MCF 10A (cell line): ENCODE data around the gene ARRDC5. TPM values are rescaled to one million over a fixed set of nuclear protein-coding genes. Genes with fewer than 3 reads are reported as not detected.
"Not testable (repeated sequence)": the region's sequence is repeated elsewhere in the genome, so short reads cannot be mapped to it uniquely, and the experiment has no call there.

Source experiments
- BruUV-seq: library from RNA; stranded (reverse); fragments of 400-500 nt; replicated peaks from 2 replicates; lab custom pipeline; 2021; lab: Mats Ljungman, UMichigan
- CTCF ChIA-PET: fragments of 300-600 bp; sonication (Branson Sonifier 250); formaldehyde crosslinking; extraction: SDS; loops from one replicate; lab custom pipeline; 2021; ENCODE audit warnings: antibody characterized with exemption, inconsistent platforms; lab: Yijun Ruan, JAX
- POLR2A ChIA-PET: fragments of 300-600, 350-650 bp; sonication (Branson Sonifier 250); formaldehyde crosslinking; extraction: SDS; loops from one replicate; lab custom pipeline; 2020; ENCODE audit warnings: antibody characterized with exemption, inconsistent platforms; lab: Yijun Ruan, JAX
- DNase-seq: peaks from one replicate; pipeline ENCODE4 v3.0.0-alpha.2; 2018; ENCODE audit not compliant: unreplicated experiment
- H3K27ac Mint-ChIP-seq: one replicate; pipeline ENCODE4 v1.8.0; 2022; ENCODE audit warnings: mild to moderate bottlenecking, low read depth, mixed read lengths; ENCODE audit not compliant: unreplicated experiment
- H3K27me3 Mint-ChIP-seq: one replicate; pipeline ENCODE4 v1.8.0; 2022; ENCODE audit warnings: mixed read lengths; ENCODE audit not compliant: insufficient read depth, unreplicated experiment
- H3K36me3 Mint-ChIP-seq: one replicate; pipeline ENCODE4 v1.8.0; 2022; ENCODE audit warnings: mild to moderate bottlenecking, moderate library complexity, mixed read lengths; ENCODE audit not compliant: insufficient read depth, unreplicated experiment
- H3K4me1 Mint-ChIP-seq: one replicate; pipeline ENCODE4 v1.8.0; 2022; ENCODE audit warnings: mixed read lengths; ENCODE audit not compliant: insufficient read depth, unreplicated experiment
- H3K4me3 Mint-ChIP-seq: one replicate; pipeline ENCODE4 v1.8.0; 2022; ENCODE audit warnings: mild to moderate bottlenecking, moderate library complexity, mixed read lengths; ENCODE audit not compliant: unreplicated experiment
- H3K9me3 Mint-ChIP-seq: one replicate; pipeline ENCODE4 v1.8.0; 2022; ENCODE audit warnings: mixed read lengths; ENCODE audit not compliant: unreplicated experiment
- CTCF ChIP-seq: fragments of 200-600 bp; IDR thresholded peaks from one replicate; pipeline ENCODE4 v1.8.0; 2022; ENCODE audit warnings: antibody characterized with exemption, mild to moderate bottlenecking; ENCODE audit not compliant: unreplicated experiment
- intact Hi-C: fragments of 100-400 bp; cut with micrococcal nuclease; formaldehyde crosslinking; loops from 2 replicates; pipeline ENCODE4 v1.14.1; 2022
- total RNA-seq: library from RNA; stranded (reverse); gene quantifications from 2 replicates; pipeline ENCODE4 v1.2.3, GENCODE V29; 2022

Gene ARRDC5
- total RNA-seq, 1 experiment from 2014 or later, result not detected

GRCh38 chr19:4889034-4889815 lies 13.5 kb downstream of the ARRDC5 start:
- Mint-ChIP-seq H3K27me3 (no peaks in the 10 kb centered on the region), H3K27ac (no peak overlapping the region), H3K9me3 (no peaks in the 10 kb centered on the region), H3K36me3 (no peaks in the 10 kb centered on the region), H3K4me1 (peaks cover 6% of the 10 kb centered on the region), H3K4me3 (no peak overlapping the region)
- ChIA-PET POLR2A (interaction anchor here (2.0 kb wide), 1 partner anchor 23 kb away, joined by 6 read pairs; no protein-coding TSS in a partner anchor), CTCF (interaction anchor here (0.6 kb wide), 1 partner anchor 17 kb away, joined by 4 read pairs; no protein-coding TSS in a partner anchor)
- no peak for TF ChIP-seq CTCF
- DNase-seq, result peak; percentile 99
- BruUV-seq, result no TSS peak
- intact Hi-C loops, result loop anchor here (2.0 kb wide), 1 partner anchor 16 kb away; no protein-coding TSS in a partner anchor

- POLR2A ChIA-PET, H3K4me3 Mint-ChIP-seq, BruUV-seq, H3K9me3 Mint-ChIP-seq, DNase-seq, H3K27ac Mint-ChIP-seq, H3K36me3 Mint-ChIP-seq, H3K4me1 Mint-ChIP-seq, CTCF ChIA-PET, H3K27me3 Mint-ChIP-seq: not testable (repeated sequence)
- intact Hi-C loops, result loop anchor here (2.0 kb wide), 1 partner anchor 15 kb away; no protein-coding TSS in a partner anchor
Measured at GRCh38 chr19:4887803-4888202, 14.9 kb downstream of the ARRDC5 start.

GRCh38 chr19:4884993-4885392 lies 17.7 kb downstream of the ARRDC5 start:
- CTCF ChIA-PET, H3K4me1 Mint-ChIP-seq, H3K27ac Mint-ChIP-seq, H3K9me3 Mint-ChIP-seq, POLR2A ChIA-PET, H3K4me3 Mint-ChIP-seq, H3K27me3 Mint-ChIP-seq, H3K36me3 Mint-ChIP-seq, DNase-seq, BruUV-seq, intact Hi-C loops: not testable (repeated sequence)

- H3K4me1 Mint-ChIP-seq, POLR2A ChIA-PET, H3K4me3 Mint-ChIP-seq, H3K36me3 Mint-ChIP-seq, H3K27me3 Mint-ChIP-seq, H3K9me3 Mint-ChIP-seq, BruUV-seq, intact Hi-C loops, H3K27ac Mint-ChIP-seq, DNase-seq, CTCF ChIA-PET: not testable (repeated sequence)
Measured at GRCh38 chr19:4882874-4883273, 19.8 kb downstream of the ARRDC5 start.

- no peaks in the 10 kb centered on the region for H3K36me3 Mint-ChIP-seq
- ChIA-PET POLR2A (interaction anchor here (1.4 kb wide), 1 partner anchor 12 kb away, joined by 4 read pairs; the partner anchor contains the start of gene PLIN3), CTCF (interaction anchor here (1.1 to 1.2 kb wide), 2 partner anchors 33 to 152 kb away, joined by 3 to 5 read pairs; no protein-coding TSS in a partner anchor)
- H3K27ac Mint-ChIP-seq, result no peak overlapping the region
- no peak for TF ChIP-seq CTCF
- intact Hi-C loops, result no loop called here
- no peaks in the 10 kb centered on the region for H3K4me1 Mint-ChIP-seq
- no peak for DNase-seq
- H3K4me3 Mint-ChIP-seq, result no peak overlapping the region
- H3K9me3 Mint-ChIP-seq, result no peaks in the 10 kb centered on the region
- no peaks in the 10 kb centered on the region for H3K27me3 Mint-ChIP-seq
- no TSS peak for BruUV-seq
Measured at GRCh38 chr19:4879041-4879440, 23.7 kb downstream of the ARRDC5 start.
